A673 (cell line): ENCODE measurements around the gene USP16. TPM values are rescaled to one million over a fixed set of nuclear protein-coding genes. Genes with fewer than 3 reads are reported as not detected.

ENCODE experiments used
- BruUV-seq: library from RNA; stranded (reverse); fragments of 400-500 nt; replicated peaks from 2 replicates; lab custom pipeline; 2021; lab: Mats Ljungman, UMichigan
- CTCF ChIA-PET: fragments of 300-600 bp; sonication (Branson Sonifier 250); formaldehyde crosslinking; loops from one replicate; lab custom pipeline; 2022; ENCODE audit warnings: antibody characterized with exemption; lab: Charles Lee
- POLR2A ChIA-PET: fragments of 300-600 bp; sonication (Branson Sonifier 250); formaldehyde crosslinking; loops from one replicate; lab custom pipeline; 2022; ENCODE audit warnings: antibody characterized with exemption; ENCODE audit not compliant: low non-redundant PET; lab: Charles Lee
- DNase-seq: peaks from one replicate; pipeline ENCODE4 v3.0.0-alpha.2; 2015; ENCODE audit warnings: low spot score
- H3K27ac ChIP-seq: fragments of 200-600 bp; sonication (generic); 2 replicates; pipeline ENCODE4 v1.5.1; 2016; ENCODE audit warnings: mixed run types, low read depth, mild to moderate bottlenecking, mixed read lengths, antibody characterized with exemption, low read length; ENCODE audit not compliant: poor library complexity, severe bottlenecking
- H3K27me3 ChIP-seq: fragments of 200-600 bp; sonication (generic); replicated peaks from 2 replicates; pipeline ENCODE4 v1.6.1; 2017; ENCODE audit warnings: mixed run types, low read depth, mild to moderate bottlenecking, mixed read lengths, antibody characterized with exemption, low read length; ENCODE audit not compliant: insufficient read depth, poor library complexity
- H3K36me3 ChIP-seq: fragments of 200-600 bp; sonication (generic); 2 replicates; pipeline ENCODE4 v1.6.1; 2016; ENCODE audit warnings: mixed run types, mild to moderate bottlenecking, mixed read lengths, antibody characterized with exemption, low read length; ENCODE audit not compliant: insufficient read depth, poor library complexity, severe bottlenecking
- H3K4me1 ChIP-seq: fragments of 200-600 bp; sonication (generic); 2 replicates; pipeline ENCODE4 v1.6.1; 2017; ENCODE audit warnings: mixed run types, mild to moderate bottlenecking, mixed read lengths, antibody characterized with exemption, low read length; ENCODE audit not compliant: insufficient read depth, poor library complexity, severe bottlenecking
- H3K4me3 ChIP-seq: fragments of 200-600 bp; sonication (generic); 2 replicates; pipeline ENCODE4 v1.5.1; 2016; ENCODE audit warnings: low read depth, mixed run types, mild to moderate bottlenecking, mixed read lengths, low read length; ENCODE audit not compliant: poor library complexity, severe bottlenecking
- H3K9me3 ChIP-seq: fragments of 200-600 bp; sonication (generic); 2 replicates; pipeline ENCODE4 v1.6.1; 2016; ENCODE audit warnings: mixed run types, low read depth, mild to moderate bottlenecking, mixed read lengths, antibody characterized with exemption, low read length; ENCODE audit not compliant: poor library complexity, severe bottlenecking
- EZH2 ChIP-seq: fragments of 200-600 bp; sonication (generic); IDR thresholded peaks from 2 replicates; pipeline ENCODE4 v1.6.1; 2017; ENCODE audit warnings: borderline replicate concordance, low read depth, mild to moderate bottlenecking, mixed read lengths, antibody characterized with exemption, low read length; ENCODE audit not compliant: poor library complexity, severe bottlenecking
- intact Hi-C: fragments of 100-400 bp; cut with micrococcal nuclease; formaldehyde crosslinking; loops from one replicate; pipeline ENCODE4 v1.10.0; 2022; ENCODE audit not compliant: unreplicated experiment
- total RNA-seq: library from RNA; stranded (reverse); gene quantifications from 2 replicates; pipeline ENCODE4 v1.2.3, GENCODE V29; 2021
- TF ChIP-seq, protein P1 (sequence below): fragments of 300-800, 200-600 bp; sonication (generic); conservative IDR thresholded peaks from 2 replicates; pipeline ENCODE4 v1.5.1; 2017; ENCODE audit warnings: low read depth, mild to moderate bottlenecking, antibody characterized with exemption, low read length, moderate library complexity, mixed read lengths

Gene USP16
- total RNA-seq, 1 experiment from 2014 or later = 40.6 TPM

DNA sequence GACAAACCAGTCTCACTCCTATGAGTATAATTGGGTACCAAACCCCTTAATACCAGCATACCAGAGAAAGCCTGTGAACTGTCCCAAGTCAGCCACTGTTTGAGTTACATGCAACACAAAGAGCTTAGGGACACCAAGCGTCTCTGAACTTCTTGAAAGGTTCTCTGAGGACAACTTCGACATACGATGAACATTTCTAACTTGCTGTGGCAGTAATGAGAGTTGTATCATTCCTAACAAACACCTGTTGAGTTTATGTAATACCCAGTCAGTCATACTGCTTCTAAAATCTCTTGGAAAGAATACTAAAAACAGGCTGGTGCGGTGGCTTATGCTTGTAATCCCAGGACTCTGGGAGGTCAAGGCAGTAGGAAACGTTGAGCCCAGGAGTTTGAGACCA lies 30.6 kb downstream of the USP16 start:
- peaks cover 77% of the 10 kb centered on the region for H3K36me3 ChIP-seq
- no peaks in the 10 kb centered on the region for H3K9me3 ChIP-seq
- ChIA-PET CTCF (no interaction called here), POLR2A (no interaction called here)
- DNase-seq = no peak
- H3K27me3 ChIP-seq = no peaks in the 10 kb centered on the region
- H3K4me3 ChIP-seq = no peak overlapping the region
- TF ChIP-seq EZH2 = no peak
- TF ChIP-seq, protein P1, sequence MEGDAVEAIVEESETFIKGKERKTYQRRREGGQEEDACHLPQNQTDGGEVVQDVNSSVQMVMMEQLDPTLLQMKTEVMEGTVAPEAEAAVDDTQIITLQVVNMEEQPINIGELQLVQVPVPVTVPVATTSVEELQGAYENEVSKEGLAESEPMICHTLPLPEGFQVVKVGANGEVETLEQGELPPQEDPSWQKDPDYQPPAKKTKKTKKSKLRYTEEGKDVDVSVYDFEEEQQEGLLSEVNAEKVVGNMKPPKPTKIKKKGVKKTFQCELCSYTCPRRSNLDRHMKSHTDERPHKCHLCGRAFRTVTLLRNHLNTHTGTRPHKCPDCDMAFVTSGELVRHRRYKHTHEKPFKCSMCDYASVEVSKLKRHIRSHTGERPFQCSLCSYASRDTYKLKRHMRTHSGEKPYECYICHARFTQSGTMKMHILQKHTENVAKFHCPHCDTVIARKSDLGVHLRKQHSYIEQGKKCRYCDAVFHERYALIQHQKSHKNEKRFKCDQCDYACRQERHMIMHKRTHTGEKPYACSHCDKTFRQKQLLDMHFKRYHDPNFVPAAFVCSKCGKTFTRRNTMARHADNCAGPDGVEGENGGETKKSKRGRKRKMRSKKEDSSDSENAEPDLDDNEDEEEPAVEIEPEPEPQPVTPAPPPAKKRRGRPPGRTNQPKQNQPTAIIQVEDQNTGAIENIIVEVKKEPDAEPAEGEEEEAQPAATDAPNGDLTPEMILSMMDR = no peak
- BruUV-seq = no TSS peak
- H3K27ac ChIP-seq = no peak overlapping the region
- intact Hi-C loops = no loop called here
- no peaks in the 10 kb centered on the region for H3K4me1 ChIP-seq

DNA sequence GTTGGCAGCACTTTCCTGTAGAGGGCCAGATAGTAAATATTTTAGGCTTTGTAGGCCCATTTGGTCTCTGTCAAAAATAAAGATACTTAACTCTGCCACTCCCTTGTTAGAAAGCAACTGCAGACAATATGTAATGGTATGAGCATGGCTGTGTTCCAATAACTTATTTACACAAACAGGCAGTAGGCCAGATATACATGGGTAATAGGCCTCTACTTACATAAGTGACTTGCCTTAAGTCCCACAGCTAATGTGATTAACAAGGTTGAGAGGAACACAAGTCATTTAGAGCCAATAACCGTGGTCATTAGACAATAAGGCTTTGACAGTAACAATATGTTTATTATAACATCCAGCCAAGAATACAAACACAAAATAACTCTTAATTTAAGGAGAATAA lies 31.5 kb downstream of the USP16 start:
- CTCF ChIA-PET = no interaction called here

GRCh38 chr21:29056538-29057050 lies 32.1 kb downstream of the USP16 start:
- no peak for TF ChIP-seq EZH2
- TF ChIP-seq, protein P1 = no peak
- POLR2A ChIA-PET = interaction anchor here (0.6 kb wide), 1 partner anchor 13 kb away, joined by 3 read pairs; no protein-coding TSS in a partner anchor
- intact Hi-C loops = no loop called here
- H3K27me3 ChIP-seq = no peaks in the 10 kb centered on the region
- CTCF ChIA-PET = no interaction called here
- no TSS peak for BruUV-seq
- no peaks in the 10 kb centered on the region for H3K9me3 ChIP-seq
- H3K27ac ChIP-seq = no peak overlapping the region
- peaks cover 90% of the 10 kb centered on the region for H3K36me3 ChIP-seq
- no peak overlapping the region for H3K4me3 ChIP-seq
- no peaks in the 10 kb centered on the region for H3K4me1 ChIP-seq
- no peak for DNase-seq

More for the DNA sequence above, 31.5 kb downstream of the USP16 start:
- no peak for DNase-seq
- Histone ChIP-seq H3K9me3 (no peaks in the 10 kb centered on the region), H3K4me3 (no peak overlapping the region), H3K4me1 (no peaks in the 10 kb centered on the region), H3K27me3 (no peaks in the 10 kb centered on the region), H3K36me3 (peaks cover 84% of the 10 kb centered on the region), H3K27ac (no peak overlapping the region)
- intact Hi-C loops = no loop called here
- TF ChIP-seq, protein P1 = no peak
- TF ChIP-seq EZH2 = no peak
- POLR2A ChIA-PET = interaction anchor here (0.6 kb wide), 1 partner anchor 12 kb away, joined by 3 read pairs; no protein-coding TSS in a partner anchor
- BruUV-seq = no TSS peak
